ENCODE results near the gene HMGCLL1.

The HMGCLL1 gene

DNA sequence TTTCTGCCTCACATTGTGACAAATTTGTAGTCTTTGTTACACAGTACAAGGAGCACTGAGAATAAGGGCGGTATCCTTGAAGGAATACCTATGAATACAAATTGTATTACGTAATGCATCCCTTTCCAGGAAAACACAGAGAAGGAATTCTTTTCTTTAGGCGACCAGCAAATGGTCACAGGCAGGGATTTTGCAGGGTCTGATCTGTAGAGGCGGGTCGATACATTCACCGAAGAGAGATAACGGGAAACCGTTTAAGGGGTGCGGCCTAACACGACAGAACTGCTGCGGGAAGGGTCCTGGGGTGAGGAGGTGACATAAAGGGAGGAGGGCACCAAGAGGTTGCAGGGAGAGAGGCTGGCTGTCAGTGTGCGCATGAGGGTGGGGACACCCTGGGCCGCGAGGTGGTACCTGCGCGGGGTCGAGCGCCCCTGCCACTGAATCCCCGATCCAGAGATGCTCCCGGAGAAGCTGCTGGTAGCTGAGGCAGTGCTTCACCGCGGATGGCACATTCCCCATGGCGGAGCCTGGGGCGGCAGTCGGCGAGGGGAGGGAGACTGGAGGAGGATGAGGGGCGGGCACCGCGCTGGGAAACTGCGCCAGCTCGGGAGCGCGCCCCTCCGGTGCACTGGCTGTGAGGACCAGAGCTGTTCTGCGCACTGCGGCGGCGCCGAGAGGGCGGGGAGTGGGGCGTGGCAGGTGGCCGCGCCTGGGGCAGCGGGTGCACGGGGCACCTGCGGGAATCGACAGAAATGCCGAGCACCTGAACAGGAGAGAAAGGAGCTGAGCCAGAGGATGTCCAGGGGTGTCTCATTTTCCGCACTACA is at the start of gene HMGCLL1:
Gene HMGCLL1 (minus strand): TSS at position 656 of the 827 bp plus-strand sequence. CDS start 137 bp downstream, at position 519.
- DNase-seq, result no peak

DNA sequence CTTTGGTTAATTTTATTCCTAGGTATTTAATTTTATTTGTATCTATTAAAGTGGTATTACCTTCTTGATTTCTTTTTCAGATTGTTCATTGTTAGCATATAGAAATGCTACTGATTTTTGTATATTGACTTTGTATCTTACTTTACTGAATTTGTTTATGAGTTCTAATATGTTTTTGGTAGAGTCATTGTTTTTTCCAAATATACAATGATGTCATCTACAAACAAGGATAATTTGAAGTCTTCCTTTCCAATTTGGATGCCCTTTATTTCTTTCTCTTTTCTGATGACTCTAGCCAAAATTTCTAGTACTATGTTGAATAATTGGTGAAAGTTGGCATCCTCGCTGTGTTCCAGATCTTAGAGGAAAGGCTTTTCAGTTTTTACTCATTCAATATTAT is 43.0 kb upstream of the HMGCLL1 start:
- DNase-seq, result no peak

DNA sequence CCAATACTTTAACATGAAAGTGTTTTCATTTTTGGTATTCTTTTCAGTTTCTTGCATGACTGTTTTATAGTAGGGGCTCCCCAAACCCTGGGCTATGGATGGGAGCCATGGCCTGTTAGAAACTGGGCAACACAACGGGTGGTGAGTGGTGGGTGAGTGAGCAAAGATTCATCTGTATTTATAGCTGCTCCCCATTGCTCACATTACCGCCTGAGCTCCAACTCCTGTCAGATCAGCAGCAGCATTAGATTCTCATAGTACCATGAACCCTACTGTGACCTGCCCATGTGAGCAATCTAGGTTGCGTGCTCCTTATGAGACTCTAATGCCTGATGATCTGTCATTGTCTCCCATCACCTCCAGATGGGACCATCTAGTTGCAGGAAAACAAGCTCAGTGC is 42.3 kb upstream of the HMGCLL1 start:
- no peak for DNase-seq

DNA sequence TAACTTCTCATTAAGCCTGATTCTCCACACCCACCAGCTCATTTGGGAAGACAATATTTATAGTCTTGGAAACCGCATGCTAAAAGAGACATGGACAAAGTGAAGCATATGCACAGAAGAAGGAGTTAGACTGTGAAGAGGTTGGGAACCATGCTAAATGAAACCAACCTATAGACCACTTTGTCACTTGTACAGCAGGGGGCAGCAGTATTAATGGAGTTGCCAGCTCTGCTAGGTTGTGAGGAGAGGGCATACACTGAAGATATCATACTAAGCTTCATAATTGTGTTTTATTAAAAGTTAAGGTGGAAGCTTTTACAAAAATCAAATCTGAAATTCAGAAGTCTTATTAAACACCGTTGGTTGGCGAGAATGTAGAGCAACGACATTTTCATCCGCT is 38.3 kb upstream of the HMGCLL1 start:
- no peak for DNase-seq

DNA sequence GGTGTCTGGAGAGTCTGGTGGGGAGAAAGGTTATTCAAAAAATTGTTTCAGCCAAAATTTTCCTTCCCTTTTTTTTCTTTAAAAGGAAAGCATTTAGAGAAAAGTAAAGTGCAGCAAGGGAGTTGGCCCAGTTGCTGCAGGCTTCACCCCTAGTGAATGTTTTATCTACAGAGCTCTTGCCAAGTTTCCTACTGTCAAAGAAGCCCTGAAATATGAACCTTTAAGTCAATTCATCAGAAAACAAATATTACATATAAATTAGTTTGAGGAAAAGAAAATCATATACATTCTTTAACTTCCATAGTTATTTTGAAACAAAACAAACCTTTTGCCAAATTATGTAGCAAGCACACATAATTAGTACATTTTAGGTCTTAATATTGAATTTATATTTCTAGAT is 25.0 kb upstream of the HMGCLL1 start:
- no peak for DNase-seq

DNA sequence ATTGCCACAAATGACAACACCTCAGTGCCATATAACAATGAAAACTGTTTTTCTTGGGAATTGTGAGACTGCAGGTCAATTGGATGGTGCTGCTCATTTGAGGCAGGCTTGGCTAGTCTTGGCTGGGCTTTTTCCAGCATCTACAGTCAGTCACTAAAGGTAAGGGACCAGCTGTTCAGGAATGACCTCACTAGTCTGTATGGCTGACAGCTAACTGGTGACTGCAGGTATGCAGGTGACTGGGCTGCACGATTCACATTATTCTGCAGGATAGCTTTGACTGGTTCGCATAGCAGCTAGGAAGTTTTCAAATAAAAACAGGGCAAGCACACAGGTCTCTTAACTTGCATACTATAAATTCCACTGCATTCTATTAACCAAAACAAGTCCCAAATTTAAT is 22.1 kb upstream of the HMGCLL1 start:
- DNase-seq, result no peak

DNA sequence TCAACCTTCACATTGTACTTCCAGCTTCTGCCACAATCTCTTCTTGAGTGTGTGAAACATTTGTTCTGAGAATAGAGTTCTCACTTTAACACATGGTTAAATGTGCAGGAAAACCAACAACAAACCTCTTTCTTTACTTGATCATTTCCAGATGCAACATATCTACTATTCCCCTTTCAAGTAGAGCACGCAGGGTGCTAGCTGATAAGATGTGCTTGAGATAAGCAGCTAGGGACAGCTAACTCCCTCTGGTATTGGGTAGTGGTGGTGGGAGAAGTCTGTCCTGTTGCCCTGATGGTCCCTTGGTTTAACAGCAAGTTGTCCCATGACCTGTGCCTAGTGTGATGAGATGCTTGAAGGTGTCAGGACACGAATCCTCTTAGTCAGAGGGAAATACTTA is 15.4 kb upstream of the HMGCLL1 start:
- DNase-seq, result no peak

DNA sequence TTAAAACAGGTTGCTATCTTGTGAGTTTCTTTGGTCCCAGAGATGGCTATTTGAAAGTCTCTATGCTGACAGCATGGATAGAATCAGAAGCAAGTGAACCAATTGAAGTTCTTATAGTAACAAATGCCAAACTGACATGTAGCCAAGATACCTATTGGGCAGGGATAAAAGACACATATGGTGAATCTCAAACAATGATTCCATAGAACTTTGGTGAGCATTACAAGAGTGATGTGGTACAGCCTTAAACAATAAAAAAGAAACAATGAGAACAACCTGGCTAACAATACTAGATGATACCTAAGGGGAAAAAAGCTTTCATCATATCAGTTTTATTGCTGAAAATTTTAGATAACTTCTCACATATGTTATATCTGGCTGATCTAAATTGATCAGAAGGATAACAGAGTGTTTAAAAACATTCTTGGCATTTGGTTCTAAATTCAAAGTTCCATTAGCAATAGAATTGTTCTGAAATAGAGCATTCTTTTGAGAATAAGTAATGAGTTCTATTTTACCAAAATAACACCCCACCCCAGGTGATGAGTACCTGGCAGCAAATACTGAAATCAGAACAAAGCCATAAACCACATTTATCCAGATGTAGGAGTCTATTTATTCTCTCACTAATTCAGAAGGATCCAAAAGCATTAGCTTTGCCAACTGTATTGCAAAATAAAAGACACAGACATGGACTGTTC is 5.8 kb upstream of the HMGCLL1 start:
- DNase-seq, result no peak

DNA sequence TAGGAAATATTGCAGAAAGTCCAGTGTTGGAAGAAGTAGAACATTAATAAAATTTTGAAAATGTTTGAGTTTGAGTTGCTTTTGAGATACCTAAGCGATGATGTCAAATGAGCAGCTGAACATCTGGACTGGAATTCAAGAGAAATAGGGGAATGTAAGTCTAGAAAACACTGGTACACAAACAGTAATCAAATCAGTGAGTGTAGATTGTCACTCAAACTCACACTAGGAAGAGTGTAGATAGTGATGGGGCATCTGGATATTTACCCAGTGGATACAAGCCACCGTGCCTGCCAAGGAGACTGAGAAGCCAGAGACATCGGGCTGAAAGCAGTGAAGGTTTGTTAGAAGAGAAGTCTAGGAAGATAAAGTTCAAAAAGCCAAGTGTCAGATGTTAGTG is 2.2 kb downstream of the HMGCLL1 start:
- DNase-seq, result no peak

DNA sequence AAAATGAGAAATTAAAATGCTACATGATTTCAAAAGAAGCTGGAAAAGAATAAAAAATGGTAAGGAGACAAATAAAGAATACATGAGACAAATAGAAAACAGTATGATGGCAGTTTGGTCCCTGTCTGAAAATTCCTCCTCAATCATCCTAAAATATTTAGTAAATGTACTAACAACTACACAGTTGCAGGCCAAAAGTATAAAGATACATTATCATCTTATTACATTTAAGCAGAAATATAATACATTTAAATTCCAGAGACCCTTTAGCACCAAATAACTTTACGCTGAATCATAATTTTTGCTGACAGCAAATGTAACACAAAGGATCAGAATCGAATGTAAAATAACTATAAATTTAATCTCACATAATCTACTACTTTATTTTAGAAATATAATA is 4.4 kb downstream of the HMGCLL1 start:
- no peak for DNase-seq

DNA sequence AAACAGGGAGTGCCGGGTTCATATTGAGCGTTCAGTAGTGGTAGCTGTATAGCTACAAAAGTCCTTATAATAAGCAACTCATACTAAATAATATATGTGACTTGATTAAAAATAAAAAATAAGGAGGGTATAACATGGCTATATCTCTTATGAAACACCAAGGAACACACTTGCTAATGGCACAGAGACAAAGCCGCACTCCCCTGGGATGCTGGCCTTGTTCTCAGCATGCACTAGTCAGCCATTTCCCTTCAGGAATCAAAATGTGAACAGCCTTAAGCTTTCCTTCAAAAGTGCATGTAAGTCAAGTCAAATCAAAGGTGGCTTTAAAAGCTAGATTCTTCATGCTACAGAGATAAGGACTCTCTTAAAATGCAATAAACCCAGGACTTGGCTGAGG is 9.4 kb downstream of the HMGCLL1 start:
- no peak for DNase-seq

DNA sequence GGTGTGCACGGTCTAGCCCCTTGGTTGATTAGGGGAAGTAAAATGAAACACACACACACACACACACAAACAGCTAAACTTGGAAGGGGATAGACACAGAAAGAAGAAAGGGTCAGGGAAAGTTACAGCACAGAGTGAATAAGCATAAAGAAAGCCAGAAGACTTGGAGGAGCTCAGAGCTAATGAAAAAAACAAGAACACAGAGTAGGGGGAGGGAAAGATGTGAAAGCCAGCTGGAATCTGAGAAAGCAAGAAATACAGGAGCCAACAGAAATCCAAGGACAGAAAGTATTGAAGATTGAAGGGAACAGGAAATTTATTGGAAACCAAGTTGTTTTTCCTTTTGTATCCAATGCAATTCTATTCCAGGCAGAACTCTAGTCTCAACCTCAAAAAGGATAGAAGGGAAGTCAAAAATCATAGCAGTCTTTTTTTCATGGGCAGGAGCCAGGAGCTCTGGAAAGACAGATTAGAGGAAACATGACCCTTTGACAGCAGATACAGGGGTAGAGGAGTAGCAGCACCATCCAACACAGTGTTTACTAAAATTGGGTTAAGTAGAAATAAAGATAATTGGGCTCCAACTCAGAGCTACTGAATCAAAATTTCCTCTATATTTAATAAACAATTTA is 10.1 kb downstream of the HMGCLL1 start:
- no peak for DNase-seq

DNA sequence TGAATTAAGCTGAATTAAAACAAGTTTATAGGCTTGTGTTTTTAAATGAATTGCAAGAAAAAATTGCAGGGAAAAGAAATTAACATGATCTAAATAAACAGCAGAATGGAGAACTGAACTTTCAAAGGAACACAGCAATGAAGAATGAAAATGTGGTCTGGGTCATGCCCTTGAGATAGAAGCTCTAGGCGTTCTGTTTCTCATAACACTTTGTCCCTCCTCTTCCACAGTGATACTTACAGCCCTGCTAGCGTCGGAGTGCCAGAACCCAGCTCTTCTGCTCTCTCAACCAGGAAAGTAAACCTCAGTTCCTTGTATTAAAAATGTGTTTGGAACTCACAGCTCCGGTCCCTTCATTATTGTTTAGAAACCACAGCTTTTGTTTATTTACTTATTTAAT is 11.4 kb downstream of the HMGCLL1 start:
- DNase-seq, result no peak

DNA sequence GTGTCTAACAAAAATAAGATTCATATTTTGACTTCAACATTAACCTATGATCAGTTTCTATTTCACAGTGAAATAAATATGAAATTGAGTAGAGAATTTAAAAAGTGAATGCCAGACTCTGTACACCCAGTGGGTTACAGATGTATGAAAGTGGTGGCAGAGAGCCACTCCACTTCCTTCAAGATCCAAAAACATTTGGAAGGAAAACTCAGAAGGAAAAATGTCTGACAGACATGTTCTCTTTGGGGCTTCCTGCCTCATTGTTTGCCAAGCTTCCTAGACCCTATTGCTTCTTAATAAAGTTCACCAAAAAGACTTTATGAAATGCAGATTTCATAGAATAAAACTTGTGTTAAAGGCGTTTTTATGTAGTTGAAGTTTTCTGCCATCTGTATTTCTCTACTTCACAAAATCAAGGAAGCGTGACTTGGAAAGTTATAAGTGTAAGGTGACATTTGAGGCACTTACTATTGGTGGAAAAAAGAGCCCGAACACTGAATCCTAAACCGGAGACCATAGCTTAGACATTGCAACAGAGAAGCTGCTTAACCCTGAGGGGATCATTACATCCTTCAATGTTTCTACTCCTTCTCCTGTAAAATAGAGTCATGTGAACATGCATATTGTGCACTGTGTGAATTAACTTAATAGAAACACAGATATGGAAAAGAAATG is 12.8 kb downstream of the HMGCLL1 start:
- DNase-seq, result no peak

DNA sequence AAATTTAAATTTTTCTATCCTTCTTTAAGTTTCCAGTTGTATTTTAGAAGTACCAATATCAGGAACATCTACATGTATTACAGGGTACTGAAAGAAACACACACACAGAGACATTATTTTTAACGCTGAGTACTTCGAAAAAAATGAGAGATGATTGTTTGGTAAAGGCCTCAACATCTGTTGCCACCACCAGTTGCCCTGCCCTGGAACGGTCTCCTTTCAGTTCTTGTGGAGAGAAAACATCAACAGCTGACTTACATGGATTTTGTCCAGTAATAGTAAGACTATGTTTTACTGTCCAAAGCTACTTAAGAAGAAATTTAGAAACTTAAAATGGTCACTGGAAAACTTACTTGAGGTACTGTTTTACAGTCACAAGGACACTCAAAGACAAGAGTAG is 16.7 kb downstream of the HMGCLL1 start:
- DNase-seq, result no peak

DNA sequence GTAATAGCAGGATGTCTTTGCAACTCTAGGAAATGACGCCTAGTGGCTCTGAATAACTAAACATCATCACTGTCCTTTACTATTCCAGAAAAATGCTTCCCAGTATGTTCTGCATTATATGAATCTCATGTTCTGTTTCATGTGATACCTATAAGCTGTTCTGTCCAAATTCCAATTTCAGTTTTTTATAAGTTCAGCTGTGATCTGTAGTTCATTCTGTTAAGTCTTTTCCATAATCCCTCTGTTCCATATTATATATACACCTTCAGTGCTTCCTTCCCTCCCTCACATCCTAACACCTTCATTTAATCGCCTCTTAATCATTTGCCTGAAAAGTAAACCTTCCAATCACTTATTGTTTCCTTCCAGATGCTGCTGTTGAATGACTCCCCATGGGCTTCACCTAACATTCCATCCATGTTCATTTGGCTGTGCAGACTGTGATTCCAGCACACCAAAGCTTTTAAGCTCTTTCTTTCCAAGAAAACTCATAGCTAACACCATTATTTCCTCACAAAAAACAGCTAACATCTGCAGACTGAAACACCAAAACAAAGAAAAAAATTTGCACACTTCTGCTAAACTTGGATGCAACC is 18.6 kb downstream of the HMGCLL1 start:
- DNase-seq, result no peak

DNA sequence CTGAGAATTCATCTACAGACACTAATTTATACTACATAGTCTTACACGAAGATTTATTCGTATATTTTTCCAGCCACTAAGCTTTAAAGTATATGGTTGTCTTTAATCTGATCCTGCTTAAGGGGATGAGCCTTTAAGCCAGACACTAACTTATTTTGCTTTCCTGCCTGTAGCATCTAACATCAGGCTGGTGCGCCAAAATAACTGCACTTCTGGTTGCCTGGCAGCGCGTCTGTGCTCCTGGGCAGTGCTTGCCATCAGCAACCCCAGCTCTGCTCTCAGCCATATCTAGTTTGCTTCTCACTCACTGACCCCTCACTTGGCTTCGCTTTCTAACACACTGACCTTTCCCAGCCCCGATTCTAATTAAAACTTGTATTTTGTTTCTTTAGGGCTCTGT is 21.8 kb downstream of the HMGCLL1 start:
- no peak for DNase-seq

DNA sequence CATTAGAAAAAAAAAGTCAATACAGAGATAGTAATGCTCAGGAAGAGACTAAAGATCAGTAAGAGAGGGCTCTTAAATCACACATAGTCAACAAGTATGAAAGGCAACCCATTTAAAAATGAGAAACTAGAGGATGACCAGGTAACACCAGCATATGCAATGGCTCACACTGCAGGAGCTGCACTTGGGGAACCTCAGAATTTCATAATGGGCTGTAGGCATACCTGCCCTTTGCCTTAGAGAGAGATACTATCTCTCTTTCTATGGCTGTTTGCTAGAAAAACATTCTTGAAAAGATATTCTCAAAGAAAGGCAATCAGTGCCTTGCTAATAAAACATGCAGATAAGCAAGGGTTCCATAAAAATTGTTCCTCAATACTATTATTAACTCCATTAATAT is 33.2 kb downstream of the HMGCLL1 start:
- DNase-seq, result no peak

DNA sequence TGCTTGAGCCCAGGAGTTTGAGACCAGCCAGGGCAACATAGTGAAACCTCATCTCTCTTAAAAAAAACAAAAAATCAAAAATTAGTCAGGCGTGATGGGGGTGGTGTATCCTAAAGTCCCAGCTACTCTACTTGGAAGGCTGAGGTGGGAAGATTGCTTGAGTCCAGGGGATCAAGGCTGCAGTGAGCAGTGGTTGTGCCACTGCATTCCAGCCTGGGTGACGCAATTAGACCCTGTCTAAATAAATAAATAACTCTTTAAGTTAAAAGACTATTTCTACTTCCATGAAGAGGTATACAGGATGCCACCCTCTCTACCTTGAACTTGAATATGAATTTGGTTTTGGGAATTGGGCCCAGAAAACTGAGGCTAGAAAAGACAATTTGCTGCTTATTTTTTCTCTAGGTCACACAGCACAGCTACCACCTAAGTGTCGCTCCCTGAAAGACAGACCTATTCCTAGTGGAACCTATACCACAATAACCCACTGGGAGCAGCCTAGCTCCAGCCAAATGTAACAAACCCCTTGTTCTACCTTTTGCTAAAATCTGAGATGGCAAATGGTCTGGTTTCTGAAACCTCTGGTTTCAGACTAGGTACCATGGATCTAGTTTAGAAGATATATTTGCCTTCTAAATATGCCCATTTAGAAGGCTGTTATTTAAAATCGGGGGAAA is 35.2 kb downstream of the HMGCLL1 start:
- DNase-seq, result no peak

DNA sequence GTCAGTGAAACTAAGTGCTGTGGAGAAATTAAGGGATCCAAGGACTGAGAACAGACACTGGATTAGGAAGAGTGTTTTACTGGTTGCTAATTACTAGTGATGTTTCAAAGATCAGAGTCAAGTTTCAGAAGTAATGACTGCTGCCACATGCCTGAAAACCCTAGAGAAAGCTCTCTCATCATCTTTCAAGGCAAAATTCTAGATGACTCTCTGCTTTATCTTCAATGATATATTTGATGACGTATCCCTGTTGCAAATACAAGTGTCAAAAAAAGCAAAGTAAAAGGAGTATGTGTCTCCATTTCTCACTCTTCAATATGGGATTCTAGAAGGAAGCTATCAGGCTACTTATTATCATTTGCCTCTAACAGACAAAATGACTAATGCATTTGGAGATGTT is 38.0 kb downstream of the HMGCLL1 start:
- DNase-seq, result no peak

DNA sequence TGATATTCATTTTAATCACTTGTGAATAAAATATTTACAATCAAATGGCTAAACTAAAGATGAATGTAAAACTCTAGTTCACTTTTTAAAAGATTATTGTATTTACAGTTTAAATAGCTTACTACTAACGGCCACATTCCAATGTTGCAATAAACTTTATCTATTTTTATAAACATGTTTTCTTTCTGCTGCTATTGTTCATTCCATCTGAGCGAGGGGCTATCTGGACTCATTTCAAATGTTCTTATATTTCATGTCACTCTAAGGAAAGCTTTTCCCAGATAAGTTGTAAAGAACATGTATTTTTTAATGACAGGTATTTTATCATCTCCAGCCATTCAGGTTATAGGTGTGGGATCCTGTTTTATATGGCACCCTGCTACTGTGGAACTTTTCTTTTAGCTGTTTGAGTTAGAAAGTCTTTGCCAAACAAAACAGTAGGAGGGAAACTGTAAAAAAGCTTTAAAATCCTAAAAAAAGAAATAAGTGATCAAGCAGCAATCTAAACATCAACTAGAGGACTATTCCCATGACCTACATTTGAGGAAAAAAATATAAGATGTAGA is 42.5 kb downstream of the HMGCLL1 start:
- DNase-seq, result no peak

DNA sequence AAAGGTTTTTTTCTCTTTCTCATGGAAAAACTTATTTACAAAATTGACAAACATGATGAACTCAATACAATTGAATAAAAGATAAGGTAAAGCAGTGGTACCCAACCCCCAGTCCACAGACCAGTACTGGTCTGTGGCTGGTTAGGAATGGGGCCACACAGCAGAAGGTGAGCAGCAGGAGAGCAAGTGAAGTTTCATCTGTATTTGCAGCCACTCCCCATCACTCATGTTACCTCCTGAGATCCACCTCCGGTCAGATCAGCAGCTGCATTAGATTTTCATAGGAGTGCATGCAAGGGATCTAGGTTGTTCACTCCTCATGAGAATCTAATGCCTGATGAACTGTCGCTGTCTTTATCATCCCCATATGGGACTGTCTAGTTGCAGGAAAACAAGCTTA is 47.5 kb downstream of the HMGCLL1 start:
- no peak for DNase-seq
